Endothelial cell (in vitro differentiated cells): ENCODE data around the gene OSBPL8. TPM values are rescaled to one million over a fixed set of nuclear protein-coding genes. Genes with fewer than 3 reads are reported as not detected.

Experiments used
- DNase-seq: peaks from one replicate; pipeline ENCODE4 v3.0.0; 2021; ENCODE audit warnings: low spot score
- H3K27ac Mint-ChIP-seq: one replicate; pipeline ENCODE4 v1.8.0; 2021; ENCODE audit warnings: mixed read lengths, inconsistent platforms; ENCODE audit not compliant: unreplicated experiment
- H3K27me3 Mint-ChIP-seq: one replicate; pipeline ENCODE4 v1.8.0; 2021; ENCODE audit warnings: mild to moderate bottlenecking, moderate library complexity, mixed read lengths, inconsistent platforms; ENCODE audit not compliant: unreplicated experiment
- H3K36me3 Mint-ChIP-seq: one replicate; pipeline ENCODE4 v1.8.0; 2021; ENCODE audit warnings: mild to moderate bottlenecking, low read depth, mixed read lengths, inconsistent platforms; ENCODE audit not compliant: unreplicated experiment
- H3K4me1 Mint-ChIP-seq: one replicate; pipeline ENCODE4 v1.8.0; 2021; ENCODE audit warnings: mild to moderate bottlenecking, mixed read lengths, inconsistent platforms; ENCODE audit not compliant: unreplicated experiment
- H3K4me3 Mint-ChIP-seq: one replicate; pipeline ENCODE4 v1.8.0; 2021; ENCODE audit warnings: mild to moderate bottlenecking, mixed read lengths, inconsistent platforms; ENCODE audit not compliant: unreplicated experiment
- H3K9me3 Mint-ChIP-seq: one replicate; pipeline ENCODE4 v1.8.0; 2021; ENCODE audit warnings: mixed read lengths, inconsistent platforms; ENCODE audit not compliant: unreplicated experiment
- CTCF ChIP-seq: fragments of 200-600 bp; sonication (generic); IDR thresholded peaks from one replicate; pipeline ENCODE4 v1.5.0; 2021; ENCODE audit warnings: antibody characterized with exemption; ENCODE audit not compliant: unreplicated experiment
- total RNA-seq: library from RNA; stranded (reverse); fragmentation: NEBNext Ultra II Directional; extraction: Animal tissue kit (Norgen Biotek cat#: 25700); gene quantifications from one replicate; pipeline ENCODE4 v1.2.1, GENCODE V29; 2021; ENCODE audit not compliant: unreplicated experiment

OSBPL8 gene
- total RNA-seq, 1 donor from 2014 or later: 82.3 TPM

- Mint-ChIP-seq H3K36me3 (no peaks in the 10 kb centered on the region), H3K9me3 (no peaks in the 10 kb centered on the region), H3K27me3 (no peaks in the 10 kb centered on the region), H3K4me1 (peaks cover 7% of the 10 kb centered on the region), H3K4me3 (no peak overlapping the region), H3K27ac (no peak overlapping the region)
- TF ChIP-seq CTCF: no peak
- DNase-seq: no peak
Measured at GRCh38 chr12:76471579-76471978, 88.0 kb downstream of the OSBPL8 start.

- no peaks in the 10 kb centered on the region for H3K9me3 Mint-ChIP-seq
- H3K4me1 Mint-ChIP-seq: peaks cover 7% of the 10 kb centered on the region
- no peak for TF ChIP-seq CTCF
- H3K4me3 Mint-ChIP-seq: no peak overlapping the region
- H3K36me3 Mint-ChIP-seq: no peaks in the 10 kb centered on the region
- H3K27ac Mint-ChIP-seq: no peak overlapping the region
- H3K27me3 Mint-ChIP-seq: no peaks in the 10 kb centered on the region
- DNase-seq: no peak
Measured at GRCh38 chr12:76470028-76470939, 89.3 kb downstream of the OSBPL8 start.

- no peak for DNase-seq
- H3K4me3 Mint-ChIP-seq: no peak overlapping the region
- H3K9me3 Mint-ChIP-seq: no peaks in the 10 kb centered on the region
- H3K27me3 Mint-ChIP-seq: no peaks in the 10 kb centered on the region
- H3K36me3 Mint-ChIP-seq: no peaks in the 10 kb centered on the region
- peaks cover 34% of the 10 kb centered on the region for H3K4me1 Mint-ChIP-seq
- H3K27ac Mint-ChIP-seq: no peak overlapping the region
- no peak for TF ChIP-seq CTCF
Measured at GRCh38 chr12:76464631-76465166, 94.9 kb downstream of the OSBPL8 start.

- Mint-ChIP-seq H3K27me3 (no peaks in the 10 kb centered on the region), H3K4me3 (no peak overlapping the region)
Measured at GRCh38 chr12:76462668-76463224, 96.8 kb downstream of the OSBPL8 start.

More at GRCh38 chr12:76462668-76463224, 96.8 kb downstream of the OSBPL8 start:
- no peak for DNase-seq
- Mint-ChIP-seq H3K27ac (no peak overlapping the region), H3K36me3 (no peaks in the 10 kb centered on the region), H3K9me3 (no peaks in the 10 kb centered on the region), H3K4me1 (peaks cover 35% of the 10 kb centered on the region)
- no peak for TF ChIP-seq CTCF
